OCI-LY7 (cell line): ENCODE measurements around the gene PKN1.

ENCODE experiments used
- EZH2phosphoT487 ChIP-seq: fragments of 200-600 bp; sonication (generic); IDR thresholded peaks from 2 replicates; pipeline ENCODE4 v1.6.1; 2018; ENCODE audit warnings: low read depth, borderline replicate concordance, mild to moderate bottlenecking, mixed run types, antibody characterized with exemption, low read length, moderate library complexity, mixed read lengths
- TF ChIP-seq, protein P1 (sequence below): fragments of 200-600 bp; sonication (generic); conservative IDR thresholded peaks from 2 replicates; pipeline ENCODE4 v1.5.1; 2014; ENCODE audit warnings: mild to moderate bottlenecking, antibody characterized with exemption, low read length, moderate library complexity, mixed read lengths

DNA sequence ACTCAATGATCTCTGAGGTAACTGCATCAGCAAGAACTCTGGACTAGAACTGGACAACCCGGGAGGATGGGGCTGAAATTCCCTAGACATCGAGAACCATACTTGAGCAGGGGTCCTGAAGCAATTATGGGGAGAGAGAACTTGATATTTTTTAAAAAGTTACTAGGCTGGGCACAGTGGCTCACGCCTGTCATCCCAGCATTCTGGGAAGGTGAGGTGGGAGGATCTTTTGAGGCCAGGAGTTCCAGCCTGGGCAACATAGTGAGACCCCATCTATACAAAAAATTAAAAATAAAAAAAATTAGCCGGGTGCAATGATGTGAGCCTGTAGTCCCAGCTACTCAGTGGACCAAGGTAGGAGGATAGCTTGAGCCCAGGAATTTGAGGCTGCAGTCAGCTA is 87.4 kb downstream of the PKN1 start:
- TF ChIP-seq, protein P1, sequence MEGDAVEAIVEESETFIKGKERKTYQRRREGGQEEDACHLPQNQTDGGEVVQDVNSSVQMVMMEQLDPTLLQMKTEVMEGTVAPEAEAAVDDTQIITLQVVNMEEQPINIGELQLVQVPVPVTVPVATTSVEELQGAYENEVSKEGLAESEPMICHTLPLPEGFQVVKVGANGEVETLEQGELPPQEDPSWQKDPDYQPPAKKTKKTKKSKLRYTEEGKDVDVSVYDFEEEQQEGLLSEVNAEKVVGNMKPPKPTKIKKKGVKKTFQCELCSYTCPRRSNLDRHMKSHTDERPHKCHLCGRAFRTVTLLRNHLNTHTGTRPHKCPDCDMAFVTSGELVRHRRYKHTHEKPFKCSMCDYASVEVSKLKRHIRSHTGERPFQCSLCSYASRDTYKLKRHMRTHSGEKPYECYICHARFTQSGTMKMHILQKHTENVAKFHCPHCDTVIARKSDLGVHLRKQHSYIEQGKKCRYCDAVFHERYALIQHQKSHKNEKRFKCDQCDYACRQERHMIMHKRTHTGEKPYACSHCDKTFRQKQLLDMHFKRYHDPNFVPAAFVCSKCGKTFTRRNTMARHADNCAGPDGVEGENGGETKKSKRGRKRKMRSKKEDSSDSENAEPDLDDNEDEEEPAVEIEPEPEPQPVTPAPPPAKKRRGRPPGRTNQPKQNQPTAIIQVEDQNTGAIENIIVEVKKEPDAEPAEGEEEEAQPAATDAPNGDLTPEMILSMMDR, result no peak
- TF ChIP-seq EZH2phosphoT487, result no peak
